ENCODE results near the gene MDFIC.

DNA sequence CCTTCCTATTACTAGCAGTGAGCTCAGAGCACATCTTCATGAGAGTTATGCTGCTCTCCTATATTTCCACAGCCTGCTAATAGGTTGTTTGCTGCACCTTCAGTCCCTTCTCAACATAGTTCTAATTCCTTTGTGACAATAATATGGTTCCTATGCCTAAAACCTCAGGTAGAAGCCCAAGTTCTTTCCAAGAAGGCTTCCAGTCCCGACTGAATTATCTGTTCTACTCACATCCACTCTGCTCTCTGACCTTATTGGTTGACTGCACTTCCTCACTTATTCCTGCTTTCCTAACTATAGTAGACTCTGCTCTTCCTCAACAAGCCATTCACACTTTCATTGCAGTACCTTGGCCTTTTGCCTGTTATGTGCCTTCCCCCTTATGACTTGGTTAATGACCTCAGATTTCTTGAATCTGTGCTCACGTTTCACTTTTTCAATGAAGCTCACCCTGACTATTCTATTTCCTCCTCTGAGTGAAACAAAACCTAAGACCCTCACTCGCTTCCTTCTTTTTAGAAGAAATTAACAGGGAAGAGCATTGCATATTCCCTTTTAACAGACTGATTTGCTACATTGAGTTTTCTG, 132.7 kb downstream of the MDFIC start:
- TF ChIP-seq, protein P1, sequence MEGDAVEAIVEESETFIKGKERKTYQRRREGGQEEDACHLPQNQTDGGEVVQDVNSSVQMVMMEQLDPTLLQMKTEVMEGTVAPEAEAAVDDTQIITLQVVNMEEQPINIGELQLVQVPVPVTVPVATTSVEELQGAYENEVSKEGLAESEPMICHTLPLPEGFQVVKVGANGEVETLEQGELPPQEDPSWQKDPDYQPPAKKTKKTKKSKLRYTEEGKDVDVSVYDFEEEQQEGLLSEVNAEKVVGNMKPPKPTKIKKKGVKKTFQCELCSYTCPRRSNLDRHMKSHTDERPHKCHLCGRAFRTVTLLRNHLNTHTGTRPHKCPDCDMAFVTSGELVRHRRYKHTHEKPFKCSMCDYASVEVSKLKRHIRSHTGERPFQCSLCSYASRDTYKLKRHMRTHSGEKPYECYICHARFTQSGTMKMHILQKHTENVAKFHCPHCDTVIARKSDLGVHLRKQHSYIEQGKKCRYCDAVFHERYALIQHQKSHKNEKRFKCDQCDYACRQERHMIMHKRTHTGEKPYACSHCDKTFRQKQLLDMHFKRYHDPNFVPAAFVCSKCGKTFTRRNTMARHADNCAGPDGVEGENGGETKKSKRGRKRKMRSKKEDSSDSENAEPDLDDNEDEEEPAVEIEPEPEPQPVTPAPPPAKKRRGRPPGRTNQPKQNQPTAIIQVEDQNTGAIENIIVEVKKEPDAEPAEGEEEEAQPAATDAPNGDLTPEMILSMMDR (IDR thresholded peaks at IDR 0.05) = no peak
- no peak for TF ChIP-seq POLR2A (IDR thresholded peaks at IDR 0.05)

All from thyroid gland (tissue), 4 donors.